H1 (cell line): ENCODE results near the gene CADM1. TPM values are rescaled to one million over a fixed set of nuclear protein-coding genes. Genes with fewer than 3 reads are reported as not detected.

ENCODE experiments used
- CEBPB ChIP-seq: IDR thresholded peaks from 2 replicates; pipeline ENCODE4 v1.6.1; 2012; ENCODE audit warnings: low read depth, low read length
- CREB1 ChIP-seq: IDR thresholded peaks from 2 replicates; pipeline ENCODE4 v1.6.1; 2012; ENCODE audit warnings: inconsistent platforms
- GABPA ChIP-seq: IDR thresholded peaks from 2 replicates; pipeline ENCODE4 v1.6.1; 2011; ENCODE audit warnings: mild to moderate bottlenecking, low read length, moderate library complexity, borderline replicate concordance; ENCODE audit not compliant: insufficient read depth
- GTF2F1 ChIP-seq: IDR thresholded peaks from 2 replicates; pipeline ENCODE4 v1.6.1; 2012; ENCODE audit warnings: low read depth, low read length, improper control_type of control experiment, borderline replicate concordance
- HDAC2 ChIP-seq, 2 experiments: fragments of 300-600 bp in 1 of 2; sonication (generic) in 1 of 2; IDR thresholded peaks; 2 replicates each; pipeline ENCODE4 v1.6.1; 2011 to 2012; ENCODE audit warnings: low read depth in 2 of 2, low read length in 2 of 2, mild to moderate bottlenecking in 2 of 2, moderate library complexity in 2 of 2, borderline replicate concordance in 1 of 2, inconsistent platforms in 1 of 2
- SIN3A ChIP-seq, 2 experiments: IDR thresholded peaks in 1 of 2; conservative IDR thresholded peaks in 1 of 2; 2 replicates each; pipeline ENCODE4 v1.6.1; 2011 to 2012; ENCODE audit warnings: low read length in 2 of 2, improper control_type of control experiment in 1 of 2, low read depth in 1 of 2, mild to moderate bottlenecking in 1 of 2
- SRF ChIP-seq: IDR thresholded peaks from 2 replicates; pipeline ENCODE4 v1.6.1; 2011; ENCODE audit warnings: mild to moderate bottlenecking, low read depth, low read length, moderate library complexity
- YY1 ChIP-seq: IDR thresholded peaks from 2 replicates; pipeline ENCODE4 v1.6.1; 2011; ENCODE audit warnings: low read depth, mild to moderate bottlenecking, low read length
- polyA plus RNA-seq, 7 experiments: library from polyadenylated mRNA; depleted of rRNA in 3 of 7; stranded (reverse) in 5 of 7; unstranded in 2 of 7; fragments of >200 nt in 5 of 7; fragments of 200-250 nt in 2 of 7; gene quantifications; 1 replicate in 5 of 7; 2 replicates in 1 of 7; 4 replicates in 1 of 7; pipeline versions ENCODE4 v1.2.1 to v1.2.3, GENCODE V29; 2011 to 2013; ENCODE audit warnings: missing spikeins in 2 of 7, mixed read lengths in 2 of 7
- total RNA-seq: library from RNA; stranded (reverse); fragmentation: NEBNext Ultra II Directional; extraction: Animal tissue kit (Norgen Biotek cat#: 25700); gene quantifications from 2 replicates; pipeline ENCODE4 v1.2.1, GENCODE V29; 2021

The CADM1 gene
- total and polyA plus RNA-seq, 2 of the 8 experiments (the other 6 are each of a cell fraction or from before 2014, with no cell fraction given), result 8.3 to 25.3 TPM

GRCh38 chr11:115170133-115170815, 333.9 kb downstream of the CADM1 start (continued):
- no peak for TF ChIP-seq SIN3A (conservative IDR thresholded peaks at IDR 0.05 in 1 of 2, IDR thresholded peaks at IDR 0.05 in 1 of 2; ENCODE audit: low read depth in 1 of 2, low read length in 2 of 2)
- TF ChIP-seq GTF2F1, result no peak
- TF ChIP-seq CEBPB, result no peak
- TF ChIP-seq GABPA, result no peak
- no peak for TF ChIP-seq YY1
- no peak for TF ChIP-seq HDAC2 (IDR thresholded peaks at IDR 0.05; ENCODE audit: borderline replicate concordance in 1 of 2, low read depth in 2 of 2, low read length in 2 of 2)
- TF ChIP-seq SRF, result no peak
- TF ChIP-seq CREB1, result no peak
